A549 (cell line): ENCODE results near the gene CXCR2.

Experiments used
- MAZ ChIP-seq: fragments of 150-350 bp; IDR thresholded peaks from 2 replicates; pipeline ENCODE4 v1.6.1; 2014; ENCODE audit warnings: antibody characterized with exemption, low read depth, low read length, borderline replicate concordance
- RFX5 ChIP-seq: fragments of 450-650 bp; IDR thresholded peaks from 2 replicates; pipeline ENCODE4 v1.7.1; 2014; ENCODE audit warnings: antibody characterized with exemption, mild to moderate bottlenecking, moderate library complexity
- TF ChIP-seq, protein P1 (sequence below): fragments of >200 bp; sonication (Bioruptor Twin); formaldehyde crosslinking; IDR thresholded peaks from 3 replicates; pipeline ENCODE4 v1.5.1; 2016

DNA sequence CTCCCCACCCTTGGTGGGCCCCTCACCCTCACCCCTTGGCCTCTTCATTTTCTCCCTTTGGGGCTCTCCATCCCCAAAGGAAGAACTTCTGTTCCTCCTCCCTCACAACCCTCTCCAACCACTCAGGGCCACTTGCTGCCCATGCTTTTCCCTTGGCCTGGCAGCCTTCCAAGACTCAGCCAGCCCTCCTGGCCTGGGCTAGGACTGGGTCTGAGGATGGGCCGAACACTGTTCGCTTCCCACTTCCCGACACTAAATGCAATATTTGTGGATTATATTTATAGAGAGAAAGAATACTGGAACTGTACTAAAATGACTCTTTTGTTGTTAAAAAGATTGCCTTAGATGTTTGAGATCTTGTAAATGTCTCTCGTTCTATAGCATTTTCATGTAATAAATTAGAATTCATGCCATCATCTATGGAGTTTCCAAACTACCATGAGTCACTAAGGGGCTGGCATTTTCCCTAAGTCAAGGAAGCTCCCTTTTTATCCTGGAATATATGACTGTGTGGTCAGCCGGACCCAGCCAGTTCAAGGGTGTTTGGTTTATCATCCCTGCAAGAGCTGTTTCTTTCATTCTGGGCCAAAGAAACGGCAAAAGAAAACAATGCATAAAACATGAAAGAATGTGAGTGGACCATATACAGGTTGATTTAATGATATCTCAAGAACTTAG is 3.8 kb downstream of the CXCR2 start:
- TF ChIP-seq RFX5, result no peak
- no peak for TF ChIP-seq MAZ
- TF ChIP-seq, protein P1, sequence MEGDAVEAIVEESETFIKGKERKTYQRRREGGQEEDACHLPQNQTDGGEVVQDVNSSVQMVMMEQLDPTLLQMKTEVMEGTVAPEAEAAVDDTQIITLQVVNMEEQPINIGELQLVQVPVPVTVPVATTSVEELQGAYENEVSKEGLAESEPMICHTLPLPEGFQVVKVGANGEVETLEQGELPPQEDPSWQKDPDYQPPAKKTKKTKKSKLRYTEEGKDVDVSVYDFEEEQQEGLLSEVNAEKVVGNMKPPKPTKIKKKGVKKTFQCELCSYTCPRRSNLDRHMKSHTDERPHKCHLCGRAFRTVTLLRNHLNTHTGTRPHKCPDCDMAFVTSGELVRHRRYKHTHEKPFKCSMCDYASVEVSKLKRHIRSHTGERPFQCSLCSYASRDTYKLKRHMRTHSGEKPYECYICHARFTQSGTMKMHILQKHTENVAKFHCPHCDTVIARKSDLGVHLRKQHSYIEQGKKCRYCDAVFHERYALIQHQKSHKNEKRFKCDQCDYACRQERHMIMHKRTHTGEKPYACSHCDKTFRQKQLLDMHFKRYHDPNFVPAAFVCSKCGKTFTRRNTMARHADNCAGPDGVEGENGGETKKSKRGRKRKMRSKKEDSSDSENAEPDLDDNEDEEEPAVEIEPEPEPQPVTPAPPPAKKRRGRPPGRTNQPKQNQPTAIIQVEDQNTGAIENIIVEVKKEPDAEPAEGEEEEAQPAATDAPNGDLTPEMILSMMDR, result no peak
